Measurements from ENCODE around the gene IRF2BP2. TPM values are rescaled to one million over a fixed set of nuclear protein-coding genes. Genes with fewer than 3 reads are reported as not detected.

The IRF2BP2 gene
- total and polyA plus RNA-seq, 2 of the 13 experiments (the other 11 are each of a cell fraction or from before 2014, with no cell fraction given) = 140 to 147 TPM

DNA sequence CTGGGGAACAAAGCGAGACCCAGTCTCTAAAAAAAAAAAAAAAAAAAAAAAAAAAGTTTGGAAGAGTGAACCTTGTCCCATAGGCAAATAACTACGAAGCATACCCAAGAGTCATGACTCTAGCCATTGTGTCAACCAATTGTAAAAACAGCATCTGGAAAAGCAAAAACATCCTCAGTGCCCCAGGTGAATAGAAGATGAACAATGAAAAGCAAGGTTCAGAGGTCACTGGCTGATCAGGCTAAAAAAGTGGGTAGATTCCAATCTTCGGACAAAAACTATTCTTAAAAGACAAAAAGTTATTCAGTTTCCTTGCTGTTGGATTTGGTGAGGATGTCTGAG lies 11.1 kb upstream of the IRF2BP2 start (continued):
- TF ChIP-seq, protein P1, sequence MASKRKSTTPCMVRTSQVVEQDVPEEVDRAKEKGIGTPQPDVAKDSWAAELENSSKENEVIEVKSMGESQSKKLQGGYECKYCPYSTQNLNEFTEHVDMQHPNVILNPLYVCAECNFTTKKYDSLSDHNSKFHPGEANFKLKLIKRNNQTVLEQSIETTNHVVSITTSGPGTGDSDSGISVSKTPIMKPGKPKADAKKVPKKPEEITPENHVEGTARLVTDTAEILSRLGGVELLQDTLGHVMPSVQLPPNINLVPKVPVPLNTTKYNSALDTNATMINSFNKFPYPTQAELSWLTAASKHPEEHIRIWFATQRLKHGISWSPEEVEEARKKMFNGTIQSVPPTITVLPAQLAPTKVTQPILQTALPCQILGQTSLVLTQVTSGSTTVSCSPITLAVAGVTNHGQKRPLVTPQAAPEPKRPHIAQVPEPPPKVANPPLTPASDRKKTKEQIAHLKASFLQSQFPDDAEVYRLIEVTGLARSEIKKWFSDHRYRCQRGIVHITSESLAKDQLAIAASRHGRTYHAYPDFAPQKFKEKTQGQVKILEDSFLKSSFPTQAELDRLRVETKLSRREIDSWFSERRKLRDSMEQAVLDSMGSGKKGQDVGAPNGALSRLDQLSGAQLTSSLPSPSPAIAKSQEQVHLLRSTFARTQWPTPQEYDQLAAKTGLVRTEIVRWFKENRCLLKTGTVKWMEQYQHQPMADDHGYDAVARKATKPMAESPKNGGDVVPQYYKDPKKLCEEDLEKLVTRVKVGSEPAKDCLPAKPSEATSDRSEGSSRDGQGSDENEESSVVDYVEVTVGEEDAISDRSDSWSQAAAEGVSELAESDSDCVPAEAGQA (IDR thresholded peaks at IDR 0.05; ENCODE audit: low read depth) = no peak
- TF ChIP-seq, protein P1 (CRISPR knock-in tag; IDR thresholded peaks at IDR 0.05; ENCODE audit: borderline replicate concordance) = no peak
- TF ChIP-seq ZNF761 (CRISPR knock-in tag; conservative IDR thresholded peaks at IDR 0.05) = no peak
- TF ChIP-seq BRD4 (CRISPR knock-in tag; IDR thresholded peaks at IDR 0.05) = no peak; the same call in 1 of the 2 replicates
- TF ChIP-seq, protein P2, sequence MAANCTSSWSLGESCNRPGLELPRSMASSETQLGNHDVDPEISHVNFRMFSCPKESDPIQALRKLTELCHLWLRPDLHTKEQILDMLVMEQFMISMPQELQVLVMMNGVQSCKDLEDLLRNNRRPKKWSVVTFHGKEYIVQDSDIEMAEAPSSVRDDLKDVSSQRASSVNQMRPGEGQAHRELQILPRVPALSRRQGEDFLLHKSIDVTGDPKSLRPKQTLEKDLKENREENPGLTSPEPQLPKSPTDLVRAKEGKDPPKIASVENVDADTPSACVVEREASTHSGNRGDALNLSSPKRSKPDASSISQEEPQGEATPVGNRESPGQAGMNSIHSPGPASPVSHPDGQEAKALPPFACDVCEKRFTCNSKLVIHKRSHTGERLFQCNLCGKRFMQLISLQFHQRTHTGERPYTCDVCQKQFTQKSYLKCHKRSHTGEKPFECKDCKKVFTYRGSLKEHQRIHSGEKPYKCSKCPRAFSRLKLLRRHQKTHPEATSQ (CRISPR knock-in tag; IDR thresholded peaks at IDR 0.05; ENCODE audit: borderline replicate concordance) = no peak
- TF ChIP-seq KLF11 (CRISPR knock-in tag; IDR thresholded peaks at IDR 0.05) = no peak
- TF ChIP-seq PHF20 (CRISPR knock-in tag; IDR thresholded peaks at IDR 0.05) = no peak
- TF ChIP-seq GATAD1 (CRISPR knock-in tag; IDR thresholded peaks at IDR 0.05) = 0 out of 2 replicates have a peak, but pooled peaks have one; percentile 19
- TF ChIP-seq, protein P3, sequence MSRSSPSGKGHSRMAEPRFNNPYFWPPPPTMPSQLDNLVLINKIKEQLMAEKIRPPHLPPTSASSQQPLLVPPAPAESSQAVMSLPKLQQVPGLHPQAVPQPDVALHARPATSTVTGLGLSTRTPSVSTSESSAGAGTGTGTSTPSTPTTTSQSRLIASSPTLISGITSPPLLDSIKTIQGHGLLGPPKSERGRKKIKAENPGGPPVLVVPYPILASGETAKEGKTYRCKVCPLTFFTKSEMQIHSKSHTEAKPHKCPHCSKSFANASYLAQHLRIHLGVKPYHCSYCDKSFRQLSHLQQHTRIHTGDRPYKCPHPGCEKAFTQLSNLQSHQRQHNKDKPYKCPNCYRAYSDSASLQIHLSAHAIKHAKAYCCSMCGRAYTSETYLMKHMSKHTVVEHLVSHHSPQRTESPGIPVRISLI (CRISPR knock-in tag; IDR thresholded peaks at IDR 0.05; ENCODE audit: borderline replicate concordance) = peak; percentile 99
- peak; percentile 90 for TF ChIP-seq NCOA2 (CRISPR knock-in tag; IDR thresholded peaks at IDR 0.05)
- no peak for TF ChIP-seq ZNF260 (CRISPR knock-in tag; IDR thresholded peaks at IDR 0.05; ENCODE audit: borderline replicate concordance, low read depth)
- TF ChIP-seq, protein P4, sequence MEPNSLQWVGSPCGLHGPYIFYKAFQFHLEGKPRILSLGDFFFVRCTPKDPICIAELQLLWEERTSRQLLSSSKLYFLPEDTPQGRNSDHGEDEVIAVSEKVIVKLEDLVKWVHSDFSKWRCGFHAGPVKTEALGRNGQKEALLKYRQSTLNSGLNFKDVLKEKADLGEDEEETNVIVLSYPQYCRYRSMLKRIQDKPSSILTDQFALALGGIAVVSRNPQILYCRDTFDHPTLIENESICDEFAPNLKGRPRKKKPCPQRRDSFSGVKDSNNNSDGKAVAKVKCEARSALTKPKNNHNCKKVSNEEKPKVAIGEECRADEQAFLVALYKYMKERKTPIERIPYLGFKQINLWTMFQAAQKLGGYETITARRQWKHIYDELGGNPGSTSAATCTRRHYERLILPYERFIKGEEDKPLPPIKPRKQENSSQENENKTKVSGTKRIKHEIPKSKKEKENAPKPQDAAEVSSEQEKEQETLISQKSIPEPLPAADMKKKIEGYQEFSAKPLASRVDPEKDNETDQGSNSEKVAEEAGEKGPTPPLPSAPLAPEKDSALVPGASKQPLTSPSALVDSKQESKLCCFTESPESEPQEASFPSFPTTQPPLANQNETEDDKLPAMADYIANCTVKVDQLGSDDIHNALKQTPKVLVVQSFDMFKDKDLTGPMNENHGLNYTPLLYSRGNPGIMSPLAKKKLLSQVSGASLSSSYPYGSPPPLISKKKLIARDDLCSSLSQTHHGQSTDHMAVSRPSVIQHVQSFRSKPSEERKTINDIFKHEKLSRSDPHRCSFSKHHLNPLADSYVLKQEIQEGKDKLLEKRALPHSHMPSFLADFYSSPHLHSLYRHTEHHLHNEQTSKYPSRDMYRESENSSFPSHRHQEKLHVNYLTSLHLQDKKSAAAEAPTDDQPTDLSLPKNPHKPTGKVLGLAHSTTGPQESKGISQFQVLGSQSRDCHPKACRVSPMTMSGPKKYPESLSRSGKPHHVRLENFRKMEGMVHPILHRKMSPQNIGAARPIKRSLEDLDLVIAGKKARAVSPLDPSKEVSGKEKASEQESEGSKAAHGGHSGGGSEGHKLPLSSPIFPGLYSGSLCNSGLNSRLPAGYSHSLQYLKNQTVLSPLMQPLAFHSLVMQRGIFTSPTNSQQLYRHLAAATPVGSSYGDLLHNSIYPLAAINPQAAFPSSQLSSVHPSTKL (CRISPR knock-in tag; IDR thresholded peaks at IDR 0.05) = peak; percentile 75
- TF ChIP-seq CEBPB (IDR thresholded peaks at IDR 0.05; ENCODE audit: borderline replicate concordance, low read depth, low read length) = no peak
- no peak for TF ChIP-seq ZNF792 (CRISPR knock-in tag; IDR thresholded peaks at IDR 0.05)
- no peak for TF ChIP-seq ZNF550 (CRISPR knock-in tag; IDR thresholded peaks at IDR 0.05; ENCODE audit: borderline replicate concordance)
- no peak for TF ChIP-seq PITX1 (CRISPR knock-in tag; IDR thresholded peaks at IDR 0.05)
- TF ChIP-seq MEF2D (CRISPR knock-in tag; IDR thresholded peaks at IDR 0.05) = no peak
- no peak for TF ChIP-seq NCOA1 (CRISPR knock-in tag; IDR thresholded peaks at IDR 0.05)

Data from HepG2 (cell line).